ENCODE measurements around the gene NTNG2.
"Not testable (repeated sequence)": the region's sequence is repeated elsewhere in the genome, so short reads cannot be mapped to it uniquely, and the experiment has no call there.

The NTNG2 gene

GRCh38 chr9:132161743-132162184 is at the start of gene NTNG2:
NTNG2 (plus strand) TSS chr9:132162058; CDS start chr9:132166832, 4,774 bp downstream.
- DNase-seq, result no peak

- no peak for DNase-seq
Measured at GRCh38 chr9:132114102-132114707, 47.7 kb upstream of the NTNG2 start.

- no peak for DNase-seq
Measured at GRCh38 chr9:132116583-132116982, 45.3 kb upstream of the NTNG2 start.

- no peak for DNase-seq
Measured at GRCh38 chr9:132117694-132118093, 44.2 kb upstream of the NTNG2 start.

- no peak for DNase-seq
Measured at GRCh38 chr9:132121021-132121420, 40.8 kb upstream of the NTNG2 start.

- DNase-seq, result no peak
Measured at GRCh38 chr9:132124800-132125199, 37.1 kb upstream of the NTNG2 start.

- DNase-seq, result no peak
Measured at GRCh38 chr9:132125361-132125760, 36.5 kb upstream of the NTNG2 start.

- DNase-seq, result no peak
Measured at GRCh38 chr9:132125944-132126679, 35.7 kb upstream of the NTNG2 start.

- DNase-seq, result no peak
Measured at GRCh38 chr9:132126680-132127236, 35.1 kb upstream of the NTNG2 start.

GRCh38 chr9:132127888-132128534 is 33.8 kb upstream of the NTNG2 start:
- DNase-seq, result no peak

- no peak for DNase-seq
Measured at GRCh38 chr9:132129535-132129934, 32.3 kb upstream of the NTNG2 start.

- not testable (repeated sequence) for DNase-seq
Measured at GRCh38 chr9:132134085-132134484, 27.8 kb upstream of the NTNG2 start.

- no peak for DNase-seq
Measured at GRCh38 chr9:132135456-132135855, 26.4 kb upstream of the NTNG2 start.

- DNase-seq, result no peak
Measured at GRCh38 chr9:132136151-132136780, 25.6 kb upstream of the NTNG2 start.

- no peak for DNase-seq
Measured at GRCh38 chr9:132141344-132141947, 20.4 kb upstream of the NTNG2 start.

GRCh38 chr9:132141948-132142594 is 19.8 kb upstream of the NTNG2 start:
- DNase-seq, result no peak

GRCh38 chr9:132142924-132143323 is 18.9 kb upstream of the NTNG2 start:
- no peak for DNase-seq

- no peak for DNase-seq
Measured at GRCh38 chr9:132143359-132143758, 18.5 kb upstream of the NTNG2 start.

- no peak for DNase-seq
Measured at GRCh38 chr9:132144708-132145365, 17.0 kb upstream of the NTNG2 start.

- no peak for DNase-seq
Measured at GRCh38 chr9:132146039-132146438, 15.8 kb upstream of the NTNG2 start.

GRCh38 chr9:132146575-132146974 is 15.3 kb upstream of the NTNG2 start:
- no peak for DNase-seq

GRCh38 chr9:132147331-132147730 is 14.5 kb upstream of the NTNG2 start:
- DNase-seq, result no peak

Measured in NCI-H1930 (cell line).